K562 (cell line): ENCODE results near the gene TIMM17B. TPM values are rescaled to one million over a fixed set of nuclear protein-coding genes. Genes with fewer than 3 reads are reported as not detected.

Experiments used
- CHD2 ChIP-seq: IDR thresholded peaks from 2 replicates; pipeline ENCODE4 v1.6.1; 2011; ENCODE audit warnings: low read depth, low read length
- MAFK ChIP-seq: IDR thresholded peaks from 2 replicates; pipeline ENCODE4 v1.6.1; 2011; ENCODE audit warnings: low read length, improper control_type of control experiment
- NKRF ChIP-seq: fragments of 450-650 bp; IDR thresholded peaks from 2 replicates; pipeline ENCODE4 v1.6.1; 2016; ENCODE audit warnings: borderline replicate concordance
- NR1H2 ChIP-seq: sonication (generic); formaldehyde crosslinking; IDR thresholded peaks from 2 replicates; pipeline ENCODE4 v1.4.0; 2020; ENCODE audit warnings: mild to moderate bottlenecking, missing genetic modification reagents
- PKNOX1 ChIP-seq: fragments of 450-650 bp; IDR thresholded peaks from 2 replicates; pipeline ENCODE4 v1.6.1; 2016
- RBM14 ChIP-seq: fragments of 200-400 bp; formaldehyde crosslinking; IDR thresholded peaks from 2 replicates; pipeline ENCODE4 v1.6.1; 2018; ENCODE audit warnings: low read depth, mild to moderate bottlenecking, low read length, moderate library complexity, borderline replicate concordance; ENCODE audit not compliant: insufficient read depth
- RBM34 ChIP-seq: fragments of 200-400 bp; formaldehyde crosslinking; IDR thresholded peaks from 2 replicates; pipeline ENCODE4 v1.6.1; 2018; ENCODE audit warnings: low read length, borderline replicate concordance; ENCODE audit not compliant: insufficient read depth
- SMARCA5 ChIP-seq: fragments of 450-650 bp; IDR thresholded peaks from 2 replicates; pipeline ENCODE4 v1.6.1; 2016
- TCF7L2 ChIP-seq: fragments of 150-350 bp; IDR thresholded peaks from 2 replicates; pipeline ENCODE4 v1.6.1; 2016; ENCODE audit warnings: low read depth, mild to moderate bottlenecking, low read length, moderate library complexity
- THRAP3 ChIP-seq: fragments of 450-650 bp; IDR thresholded peaks from 2 replicates; pipeline ENCODE4 v1.6.1; 2016; ENCODE audit warnings: mild to moderate bottlenecking, inconsistent platforms, borderline replicate concordance
- ZC3H4 ChIP-seq: sonication (generic); formaldehyde crosslinking; IDR thresholded peaks from 2 replicates; pipeline ENCODE4 v1.9.0; 2021; ENCODE audit warnings: missing genetic modification reagents, borderline replicate concordance
- ZNF551 ChIP-seq: fragments of 250-450 bp; sonication (Bioruptor Pico); IDR thresholded peaks from 2 replicates; pipeline ENCODE4 v1.5.0; 2021; ENCODE audit warnings: mild to moderate bottlenecking, moderate library complexity
- ZNF655 ChIP-seq: fragments of 250-450 bp; sonication (Bioruptor Pico); IDR thresholded peaks from 2 replicates; pipeline ENCODE4 v1.5.0; 2021
- polyA plus RNA-seq, 8 experiments: library from polyadenylated mRNA; depleted of rRNA in 4 of 8; stranded (reverse) in 5 of 8; unstranded in 3 of 8; fragments of >200 nt; fragmentation: Nextera tagmentation in 2 of 8; fragmentation: Illumina TruSeq in 1 of 8; extraction: Ambion mirVana in 2 of 8; extraction: Trizol in 1 of 8; gene quantifications; 2 replicates each; pipeline versions ENCODE4 v1.2.1 to v1.2.3, GENCODE V29; 2011 to 2014; ENCODE audit warnings: inconsistent platforms in 1 of 8, missing spikeins in 1 of 8
- total RNA-seq, 7 experiments: library from RNA; depleted of rRNA in 6 of 7; stranded (reverse); fragments of >200 nt in 6 of 7; fragmentation: Illumina TruSeq in 2 of 7; extraction: Trizol in 2 of 7; gene quantifications; 2 replicates each; pipeline versions ENCODE4 v1.2.1 to v1.2.3, GENCODE V29; 2011 to 2021; ENCODE audit warnings: low replicate concordance in 1 of 7
- TF ChIP-seq, protein P1 (sequence below): sonication (generic); formaldehyde crosslinking; IDR thresholded peaks from 2 replicates; pipeline ENCODE4 v1.8.1; 2023; ENCODE audit warnings: missing genetic modification reagents, mild to moderate bottlenecking, borderline replicate concordance
- TF ChIP-seq, protein P2 (sequence below): fragments of 250-450 bp; sonication (Bioruptor Pico); IDR thresholded peaks from 2 replicates; pipeline ENCODE4 v1.6.1; 2021; ENCODE audit warnings: mild to moderate bottlenecking

The TIMM17B gene
- total and polyA plus RNA-seq, 9 of the 15 experiments (the other 6 are each of a cell fraction or from before 2014, with no cell fraction given): 9.9 to 184 (median 115) TPM

DNA sequence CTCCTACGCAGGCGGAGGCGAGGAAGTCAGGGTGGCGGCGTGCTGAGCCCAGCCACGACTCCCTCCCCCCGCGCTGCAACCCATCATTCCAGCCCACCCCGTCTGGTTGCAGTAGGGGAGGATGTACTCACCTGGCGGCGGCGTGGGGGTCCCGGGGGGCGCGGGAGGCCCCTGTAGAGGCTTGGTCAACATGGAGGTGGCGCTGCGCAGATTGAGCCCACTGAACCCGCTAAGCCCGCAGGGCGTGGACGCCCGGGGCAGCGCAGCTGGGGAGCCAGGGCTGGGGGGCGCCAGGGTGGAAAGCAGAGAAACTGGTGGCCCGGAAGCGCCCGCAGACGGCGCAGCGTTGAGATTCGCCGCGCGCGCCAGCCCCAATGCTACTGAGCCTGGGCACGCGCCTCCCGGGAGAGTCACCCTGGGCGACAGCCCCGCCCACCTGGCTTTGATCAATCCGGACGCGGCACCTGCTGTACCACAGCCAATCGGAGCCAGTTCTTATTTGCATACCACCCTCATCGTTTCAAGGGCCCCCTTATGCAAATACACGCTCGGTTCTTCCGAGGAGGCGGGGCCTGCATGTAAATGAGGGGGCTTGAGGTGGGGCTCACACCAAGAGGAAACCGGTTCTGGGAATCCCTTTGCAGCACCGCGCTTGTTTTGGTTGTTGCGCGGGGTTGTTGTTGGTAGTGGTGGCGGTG, 21.2 kb upstream of the TIMM17B start, which contains the start of gene PIM2 (continued):
- TF ChIP-seq NKRF (peak; percentile 55; the same call in 1 of the 2 replicates), NR1H2 (CRISPR knock-in tag) (no peak), TCF7L2 (no peak), RBM34 (no peak), MAFK (no peak), ZC3H4 (CRISPR knock-in tag) (no peak), ZNF551 (CRISPR knock-in tag) (no peak), ZNF655 (CRISPR knock-in tag) (no peak), PKNOX1 (0 out of 2 replicates have a peak, but pooled peaks have one; percentile 14), THRAP3 (no peak), CHD2 (no peak; the same call in 1 of the 2 replicates), RBM14 (no peak), SMARCA5 (no peak)
- TF ChIP-seq, protein P1, sequence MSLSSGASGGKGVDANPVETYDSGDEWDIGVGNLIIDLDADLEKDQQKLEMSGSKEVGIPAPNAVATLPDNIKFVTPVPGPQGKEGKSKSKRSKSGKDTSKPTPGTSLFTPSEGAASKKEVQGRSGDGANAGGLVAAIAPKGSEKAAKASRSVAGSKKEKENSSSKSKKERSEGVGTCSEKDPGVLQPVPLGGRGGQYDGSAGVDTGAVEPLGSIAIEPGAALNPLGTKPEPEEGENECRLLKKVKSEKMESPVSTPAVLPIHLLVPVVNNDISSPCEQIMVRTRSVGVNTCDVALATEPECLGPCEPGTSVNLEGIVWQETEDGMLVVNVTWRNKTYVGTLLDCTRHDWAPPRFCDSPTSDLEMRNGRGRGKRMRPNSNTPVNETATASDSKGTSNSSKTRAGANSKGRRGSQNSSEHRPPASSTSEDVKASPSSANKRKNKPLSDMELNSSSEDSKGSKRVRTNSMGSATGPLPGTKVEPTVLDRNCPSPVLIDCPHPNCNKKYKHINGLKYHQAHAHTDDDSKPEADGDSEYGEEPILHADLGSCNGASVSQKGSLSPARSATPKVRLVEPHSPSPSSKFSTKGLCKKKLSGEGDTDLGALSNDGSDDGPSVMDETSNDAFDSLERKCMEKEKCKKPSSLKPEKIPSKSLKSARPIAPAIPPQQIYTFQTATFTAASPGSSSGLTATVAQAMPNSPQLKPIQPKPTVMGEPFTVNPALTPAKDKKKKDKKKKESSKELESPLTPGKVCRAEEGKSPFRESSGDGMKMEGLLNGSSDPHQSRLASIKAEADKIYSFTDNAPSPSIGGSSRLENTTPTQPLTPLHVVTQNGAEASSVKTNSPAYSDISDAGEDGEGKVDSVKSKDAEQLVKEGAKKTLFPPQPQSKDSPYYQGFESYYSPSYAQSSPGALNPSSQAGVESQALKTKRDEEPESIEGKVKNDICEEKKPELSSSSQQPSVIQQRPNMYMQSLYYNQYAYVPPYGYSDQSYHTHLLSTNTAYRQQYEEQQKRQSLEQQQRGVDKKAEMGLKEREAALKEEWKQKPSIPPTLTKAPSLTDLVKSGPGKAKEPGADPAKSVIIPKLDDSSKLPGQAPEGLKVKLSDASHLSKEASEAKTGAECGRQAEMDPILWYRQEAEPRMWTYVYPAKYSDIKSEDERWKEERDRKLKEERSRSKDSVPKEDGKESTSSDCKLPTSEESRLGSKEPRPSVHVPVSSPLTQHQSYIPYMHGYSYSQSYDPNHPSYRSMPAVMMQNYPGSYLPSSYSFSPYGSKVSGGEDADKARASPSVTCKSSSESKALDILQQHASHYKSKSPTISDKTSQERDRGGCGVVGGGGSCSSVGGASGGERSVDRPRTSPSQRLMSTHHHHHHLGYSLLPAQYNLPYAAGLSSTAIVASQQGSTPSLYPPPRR (CRISPR knock-in tag): no peak
- TF ChIP-seq, protein P2, sequence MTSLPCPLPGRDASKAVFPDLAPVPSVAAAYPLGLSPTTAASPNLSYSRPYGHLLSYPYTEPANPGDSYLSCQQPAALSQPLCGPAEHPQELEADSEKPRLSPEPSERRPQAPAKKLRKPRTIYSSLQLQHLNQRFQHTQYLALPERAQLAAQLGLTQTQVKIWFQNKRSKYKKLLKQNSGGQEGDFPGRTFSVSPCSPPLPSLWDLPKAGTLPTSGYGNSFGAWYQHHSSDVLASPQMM: no peak
